ENCODE results near the gene WDPCP. TPM values are rescaled to one million over a fixed set of nuclear protein-coding genes. Genes with fewer than 3 reads are reported as not detected.

Gene WDPCP
- total and polyA plus RNA-seq, 2 of the 13 experiments (the other 11 are each of a cell fraction or from before 2014, with no cell fraction given), result 2.9 to 5.2 TPM

DNA sequence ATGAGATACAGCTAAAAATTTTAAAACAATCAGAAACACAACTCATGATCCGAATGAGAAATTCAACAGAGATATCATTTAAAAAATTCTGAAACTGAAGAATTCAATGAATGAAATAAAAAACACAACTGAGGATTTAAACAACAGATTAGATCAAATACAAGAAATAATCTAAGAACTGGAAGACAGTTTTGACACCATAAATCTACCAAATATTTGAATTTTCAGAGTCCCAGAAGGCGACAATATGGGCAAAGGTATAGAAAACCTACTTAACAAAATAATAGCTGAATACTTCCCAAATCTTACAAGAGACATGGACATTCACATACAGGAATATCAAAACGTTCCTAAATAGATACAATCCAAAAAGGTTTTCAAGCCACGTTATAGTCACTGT lies 315.7 kb downstream of the WDPCP start:
- H4K20me1 ChIP-seq (ENCODE audit: insufficient read depth, low read length), result no peaks in the 10 kb centered on the region
- no peaks in the 10 kb centered on the region for H3K27me3 ChIP-seq (ENCODE audit: control insufficient read depth in 1 of 2, insufficient read depth in 2 of 2, low read length in 2 of 2)
- no peak overlapping the region for H2AFZ ChIP-seq (ENCODE audit: low read length)
- ChIA-PET POLR2A (no interaction called here), CTCF (ENCODE audit: low intra/inter-chr PET ratio, low total read pairs) (no interaction called here)
- intact Hi-C loops (cut with micrococcal nuclease; ENCODE audit: unreplicated experiment) (no loop called here), in situ Hi-C loops (cut with HindIII; ENCODE audit: extremely low pct_ligation_motif_present, low pct_unique_long_range_greater_than_20kb) (no loop called here)
- FAIRE-seq (no peak), ATAC-seq (no peak), DNase-seq (ENCODE audit: low spot score) (no peak)
- H3K4me1 ChIP-seq (ENCODE audit: insufficient read depth, low read length), result no peaks in the 10 kb centered on the region
- H3K27ac ChIP-seq (ENCODE audit: extremely low read length, insufficient read depth, low read length), result no peak overlapping the region
- WGBS (ENCODE audit: low lambda C conversion rate), result 28% methylated on average over 4 of the region's 4 CpGs
- H3K79me2 ChIP-seq (ENCODE audit: insufficient read depth, low read length), result no peaks in the 10 kb centered on the region
- TF ChIP-seq, protein P1, sequence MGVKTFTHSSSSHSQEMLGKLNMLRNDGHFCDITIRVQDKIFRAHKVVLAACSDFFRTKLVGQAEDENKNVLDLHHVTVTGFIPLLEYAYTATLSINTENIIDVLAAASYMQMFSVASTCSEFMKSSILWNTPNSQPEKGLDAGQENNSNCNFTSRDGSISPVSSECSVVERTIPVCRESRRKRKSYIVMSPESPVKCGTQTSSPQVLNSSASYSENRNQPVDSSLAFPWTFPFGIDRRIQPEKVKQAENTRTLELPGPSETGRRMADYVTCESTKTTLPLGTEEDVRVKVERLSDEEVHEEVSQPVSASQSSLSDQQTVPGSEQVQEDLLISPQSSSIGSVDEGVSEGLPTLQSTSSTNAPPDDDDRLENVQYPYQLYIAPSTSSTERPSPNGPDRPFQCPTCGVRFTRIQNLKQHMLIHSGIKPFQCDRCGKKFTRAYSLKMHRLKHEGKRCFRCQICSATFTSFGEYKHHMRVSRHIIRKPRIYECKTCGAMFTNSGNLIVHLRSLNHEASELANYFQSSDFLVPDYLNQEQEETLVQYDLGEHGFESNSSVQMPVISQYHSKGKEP (CRISPR knock-in tag; IDR thresholded peaks at IDR 0.05), result no peak
- TF ChIP-seq HNF4A (CRISPR knock-in tag; IDR thresholded peaks at IDR 0.05) (no peak), ZNF160 (CRISPR knock-in tag; IDR thresholded peaks at IDR 0.05) (peak; percentile 96; the same call in 1 of the 2 replicates), ZNF124 (CRISPR knock-in tag; IDR thresholded peaks at IDR 0.05) (no peak)
- H3K9ac ChIP-seq (ENCODE audit: insufficient read depth, low read depth, low read length), result no peak overlapping the region
- no peak overlapping the region for H3K4me3 ChIP-seq (replicated peaks in 1 of 3; ENCODE audit: insufficient read depth in 1 of 3, low read depth in 2 of 3, low read length in 3 of 3)
- no peaks in the 10 kb centered on the region for H3K36me3 ChIP-seq (replicated peaks in 1 of 2; ENCODE audit: control insufficient read depth in 1 of 2, insufficient read depth in 2 of 2, low read length in 2 of 2)
- BruUV-seq (replicated peaks), result no TSS peak
- H3K4me2 ChIP-seq (ENCODE audit: low read depth, low read length), result no peak overlapping the region
- H3K9me3 ChIP-seq (ENCODE audit: low read length), result peaks cover 24% of the 10 kb centered on the region

DNA sequence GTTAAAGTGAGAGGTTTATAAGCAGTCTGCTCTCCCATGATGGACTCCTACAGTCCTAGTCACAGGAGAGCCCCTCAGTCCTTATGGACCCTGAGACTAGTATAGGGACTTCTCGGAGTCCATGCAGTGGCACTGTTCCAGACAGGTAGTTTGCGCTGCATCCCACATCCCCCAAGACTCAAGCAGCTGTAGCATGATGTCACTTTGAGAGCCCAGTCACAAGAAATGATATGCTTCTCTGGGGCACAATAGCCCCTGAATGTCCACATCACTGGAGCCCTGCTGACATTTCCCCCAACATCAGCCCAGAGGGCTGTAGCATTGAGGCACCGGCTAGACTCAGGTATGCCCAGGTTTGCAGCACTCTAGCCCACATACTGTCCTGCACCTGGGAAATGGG lies 317.6 kb downstream of the WDPCP start:
- FAIRE-seq (no peak), ATAC-seq (no peak), DNase-seq (ENCODE audit: low spot score) (no peak)
- in situ Hi-C loops (cut with HindIII; ENCODE audit: extremely low pct_ligation_motif_present, low pct_unique_long_range_greater_than_20kb) (no loop called here), intact Hi-C loops (cut with micrococcal nuclease; ENCODE audit: unreplicated experiment) (no loop called here)
- CTCF ChIA-PET (ENCODE audit: low intra/inter-chr PET ratio, low total read pairs), result no interaction called here
- Histone ChIP-seq H4K20me1 (ENCODE audit: insufficient read depth, low read length) (no peaks in the 10 kb centered on the region), H3K4me3 (replicated peaks in 1 of 3; ENCODE audit: insufficient read depth in 1 of 3, low read depth in 2 of 3, low read length in 3 of 3) (no peak overlapping the region), H3K9ac (ENCODE audit: insufficient read depth, low read depth, low read length) (no peak overlapping the region), H3K4me1 (ENCODE audit: insufficient read depth, low read length) (no peaks in the 10 kb centered on the region), H2AFZ (ENCODE audit: low read length) (no peak overlapping the region), H3K36me3 (replicated peaks in 1 of 2; ENCODE audit: control insufficient read depth in 1 of 2, insufficient read depth in 2 of 2, low read length in 2 of 2) (no peaks in the 10 kb centered on the region), H3K27me3 (ENCODE audit: control insufficient read depth in 1 of 2, insufficient read depth in 2 of 2, low read length in 2 of 2) (no peaks in the 10 kb centered on the region), H3K4me2 (ENCODE audit: low read depth, low read length) (no peak overlapping the region), H3K9me3 (ENCODE audit: low read length) (peaks cover 24% of the 10 kb centered on the region), H3K27ac (ENCODE audit: extremely low read length, insufficient read depth, low read length) (no peak overlapping the region), H3K79me2 (ENCODE audit: insufficient read depth, low read length) (no peaks in the 10 kb centered on the region)
- POLR2A ChIA-PET, result no interaction called here
- WGBS (ENCODE audit: low lambda C conversion rate), result 50% methylated on average over 2 of the region's 3 CpGs
- BruUV-seq (replicated peaks), result no TSS peak
- no peak for TF ChIP-seq RFX1 (IDR thresholded peaks at IDR 0.05)
- no peak for TF ChIP-seq NFE2L1 (CRISPR knock-in tag; IDR thresholded peaks at IDR 0.05; ENCODE audit: borderline replicate concordance)
- TF ChIP-seq, protein P2, sequence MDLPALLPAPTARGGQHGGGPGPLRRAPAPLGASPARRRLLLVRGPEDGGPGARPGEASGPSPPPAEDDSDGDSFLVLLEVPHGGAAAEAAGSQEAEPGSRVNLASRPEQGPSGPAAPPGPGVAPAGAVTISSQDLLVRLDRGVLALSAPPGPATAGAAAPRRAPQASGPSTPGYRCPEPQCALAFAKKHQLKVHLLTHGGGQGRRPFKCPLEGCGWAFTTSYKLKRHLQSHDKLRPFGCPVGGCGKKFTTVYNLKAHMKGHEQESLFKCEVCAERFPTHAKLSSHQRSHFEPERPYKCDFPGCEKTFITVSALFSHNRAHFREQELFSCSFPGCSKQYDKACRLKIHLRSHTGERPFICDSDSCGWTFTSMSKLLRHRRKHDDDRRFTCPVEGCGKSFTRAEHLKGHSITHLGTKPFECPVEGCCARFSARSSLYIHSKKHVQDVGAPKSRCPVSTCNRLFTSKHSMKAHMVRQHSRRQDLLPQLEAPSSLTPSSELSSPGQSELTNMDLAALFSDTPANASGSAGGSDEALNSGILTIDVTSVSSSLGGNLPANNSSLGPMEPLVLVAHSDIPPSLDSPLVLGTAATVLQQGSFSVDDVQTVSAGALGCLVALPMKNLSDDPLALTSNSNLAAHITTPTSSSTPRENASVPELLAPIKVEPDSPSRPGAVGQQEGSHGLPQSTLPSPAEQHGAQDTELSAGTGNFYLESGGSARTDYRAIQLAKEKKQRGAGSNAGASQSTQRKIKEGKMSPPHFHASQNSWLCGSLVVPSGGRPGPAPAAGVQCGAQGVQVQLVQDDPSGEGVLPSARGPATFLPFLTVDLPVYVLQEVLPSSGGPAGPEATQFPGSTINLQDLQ (CRISPR knock-in tag; IDR thresholded peaks at IDR 0.05), result no peak
- TF ChIP-seq, protein P3, sequence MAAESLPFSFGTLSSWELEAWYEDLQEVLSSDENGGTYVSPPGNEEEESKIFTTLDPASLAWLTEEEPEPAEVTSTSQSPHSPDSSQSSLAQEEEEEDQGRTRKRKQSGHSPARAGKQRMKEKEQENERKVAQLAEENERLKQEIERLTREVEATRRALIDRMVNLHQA (CRISPR knock-in tag; IDR thresholded peaks at IDR 0.05), result no peak
- TF ChIP-seq, protein P4, sequence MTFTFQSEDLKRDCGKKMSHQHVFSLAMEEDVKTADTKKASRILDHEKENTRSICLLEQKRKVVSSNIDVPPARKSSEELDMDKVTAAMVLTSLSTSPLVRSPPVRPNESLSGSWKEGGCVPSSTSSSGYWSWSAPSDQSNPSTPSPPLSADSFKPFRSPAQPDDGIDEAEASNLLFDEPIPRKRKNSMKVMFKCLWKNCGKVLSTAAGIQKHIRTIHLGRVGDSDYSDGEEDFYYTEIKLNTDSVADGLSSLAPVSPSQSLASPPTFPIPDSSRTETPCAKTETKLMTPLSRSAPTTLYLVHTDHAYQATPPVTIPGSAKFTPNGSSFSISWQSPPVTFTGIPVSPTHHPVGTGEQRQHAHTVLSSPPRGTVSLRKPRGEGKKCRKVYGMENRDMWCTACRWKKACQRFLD (CRISPR knock-in tag; IDR thresholded peaks at IDR 0.05; ENCODE audit: borderline replicate concordance), result no peak
- TF ChIP-seq, protein P5, sequence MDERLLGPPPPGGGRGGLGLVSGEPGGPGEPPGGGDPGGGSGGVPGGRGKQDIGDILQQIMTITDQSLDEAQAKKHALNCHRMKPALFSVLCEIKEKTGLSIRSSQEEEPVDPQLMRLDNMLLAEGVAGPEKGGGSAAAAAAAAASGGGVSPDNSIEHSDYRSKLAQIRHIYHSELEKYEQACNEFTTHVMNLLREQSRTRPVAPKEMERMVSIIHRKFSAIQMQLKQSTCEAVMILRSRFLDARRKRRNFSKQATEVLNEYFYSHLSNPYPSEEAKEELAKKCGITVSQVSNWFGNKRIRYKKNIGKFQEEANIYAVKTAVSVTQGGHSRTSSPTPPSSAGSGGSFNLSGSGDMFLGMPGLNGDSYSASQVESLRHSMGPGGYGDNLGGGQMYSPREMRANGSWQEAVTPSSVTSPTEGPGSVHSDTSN (CRISPR knock-in tag; IDR thresholded peaks at IDR 0.05), result no peak
- TF ChIP-seq ZNF260 (CRISPR knock-in tag; IDR thresholded peaks at IDR 0.05; ENCODE audit: borderline replicate concordance, low read depth), result no peak
- TF ChIP-seq CREB1 (IDR thresholded peaks at IDR 0.05), result peak; percentile 82
- TF ChIP-seq CREB1 (CRISPR knock-in tag; IDR thresholded peaks at IDR 0.05), result no peak

Data from HepG2 (cell line).